ENCODE measurements around the gene PRDX3. TPM values are rescaled to one million over a fixed set of nuclear protein-coding genes. Genes with fewer than 3 reads are reported as not detected.

Gene PRDX3
- polyA plus RNA-seq, 1 of the 3 experiments (the other 2 are of a cell fraction), result 193 TPM

GRCh38 chr10:119165171-119166117 is 13.2 kb downstream of the PRDX3 start, which contains the start of gene SFXN4:
Gene SFXN4 (minus strand): TSS chr10:119165714. CDS start chr10:119165647, 67 bp downstream.
- ChIA-PET CTCF (interaction anchor here (0.8 to 1.3 kb wide), 4 partner anchors 27 to 521 kb away, joined by 3 to 4 read pairs (median 3); partner anchors contain the start of gene GRK5), POLR2A (interaction anchor here (0.8 to 1.6 kb wide), 8 partner anchors 10 to 86 kb away, joined by 3 to 5 read pairs (median 4); no protein-coding TSS in a partner anchor)
- Histone ChIP-seq H4K20me1 (ENCODE audit: insufficient read depth) (no peaks in the 10 kb centered on the region), H3K9me2 (no peaks in the 10 kb centered on the region), H3K79me2 (ENCODE audit: insufficient read depth) (no peaks in the 10 kb centered on the region), H3K27ac (ENCODE audit: low read depth in 2 of 2, low read length in 1 of 2) (peak within 1 kb of the TSS; percentile 7 to 79; a peak in 3 of 4 replicates), H3K4me3 (ENCODE audit: low read depth in 2 of 2, low read length in 1 of 2) (peak within 1 kb of the TSS; percentile 69 to 75), H3F3A (replicated peaks; ENCODE audit: insufficient read depth) (peaks cover 35% of the 10 kb centered on the region), H3K9me3 (no peaks in the 10 kb centered on the region), H2AFZ (ENCODE audit: low read depth) (peak within 1 kb of the TSS; percentile 95), H3K36me3 (replicated peaks in 1 of 2; ENCODE audit: control insufficient read depth in 1 of 2, insufficient read depth in 2 of 2, low read length in 1 of 2) (peaks cover 24 to 31% of the 10 kb centered on the region in 2 experiments), H3K4me2 (peak within 1 kb of the TSS; percentile 86), H3K27me3 (ENCODE audit: insufficient read depth) (no peaks in the 10 kb centered on the region), H3K9ac (peak within 1 kb of the TSS; percentile 74), H3K4me1 (ENCODE audit: control insufficient read depth in 1 of 2, insufficient read depth in 2 of 2, low read depth in 1 of 2, low read length in 1 of 2) (peaks cover 0 to 13% of the 10 kb centered on the region in 2 experiments; a peak in 2 of 4 replicates)
- peak; percentile 92 for DNase-seq
- 6% methylated on average over 49 of the region's 90 CpGs for WGBS (ENCODE audit: low lambda C conversion rate)
- TF ChIP-seq, protein P1, sequence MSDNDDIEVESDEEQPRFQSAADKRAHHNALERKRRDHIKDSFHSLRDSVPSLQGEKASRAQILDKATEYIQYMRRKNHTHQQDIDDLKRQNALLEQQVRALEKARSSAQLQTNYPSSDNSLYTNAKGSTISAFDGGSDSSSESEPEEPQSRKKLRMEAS (IDR thresholded peaks at IDR 0.05; ENCODE audit: low read depth), result peak; percentile 96
- peak; percentile 37; the same call in 1 of the 2 replicates for TF ChIP-seq TAF1 (IDR thresholded peaks at IDR 0.05; ENCODE audit: borderline replicate concordance, low read depth, low read length)
- TF ChIP-seq MEF2A (IDR thresholded peaks at IDR 0.05; ENCODE audit: borderline replicate concordance, low read depth), result no peak
- TF ChIP-seq MXI1 (IDR thresholded peaks at IDR 0.05; ENCODE audit: low read depth, low read length), result peak; percentile 95
- TF ChIP-seq, protein P2, sequence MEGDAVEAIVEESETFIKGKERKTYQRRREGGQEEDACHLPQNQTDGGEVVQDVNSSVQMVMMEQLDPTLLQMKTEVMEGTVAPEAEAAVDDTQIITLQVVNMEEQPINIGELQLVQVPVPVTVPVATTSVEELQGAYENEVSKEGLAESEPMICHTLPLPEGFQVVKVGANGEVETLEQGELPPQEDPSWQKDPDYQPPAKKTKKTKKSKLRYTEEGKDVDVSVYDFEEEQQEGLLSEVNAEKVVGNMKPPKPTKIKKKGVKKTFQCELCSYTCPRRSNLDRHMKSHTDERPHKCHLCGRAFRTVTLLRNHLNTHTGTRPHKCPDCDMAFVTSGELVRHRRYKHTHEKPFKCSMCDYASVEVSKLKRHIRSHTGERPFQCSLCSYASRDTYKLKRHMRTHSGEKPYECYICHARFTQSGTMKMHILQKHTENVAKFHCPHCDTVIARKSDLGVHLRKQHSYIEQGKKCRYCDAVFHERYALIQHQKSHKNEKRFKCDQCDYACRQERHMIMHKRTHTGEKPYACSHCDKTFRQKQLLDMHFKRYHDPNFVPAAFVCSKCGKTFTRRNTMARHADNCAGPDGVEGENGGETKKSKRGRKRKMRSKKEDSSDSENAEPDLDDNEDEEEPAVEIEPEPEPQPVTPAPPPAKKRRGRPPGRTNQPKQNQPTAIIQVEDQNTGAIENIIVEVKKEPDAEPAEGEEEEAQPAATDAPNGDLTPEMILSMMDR (IDR thresholded peaks at IDR 0.05), result peak; percentile 9; the same call in 1 of the 2 replicates
- TF ChIP-seq USF1 (IDR thresholded peaks at IDR 0.05; ENCODE audit: borderline replicate concordance, low read depth), result peak; percentile 77
- peak; percentile 48; the same call in 1 of the 2 replicates for TF ChIP-seq FOXJ3 (CRISPR knock-in tag; IDR thresholded peaks at IDR 0.05)
- no peak for TF ChIP-seq FOXM1 (IDR thresholded peaks at IDR 0.05; ENCODE audit: low read depth)
- no peak for TF ChIP-seq YY1 (IDR thresholded peaks at IDR 0.05; ENCODE audit: low read depth)

DNA sequence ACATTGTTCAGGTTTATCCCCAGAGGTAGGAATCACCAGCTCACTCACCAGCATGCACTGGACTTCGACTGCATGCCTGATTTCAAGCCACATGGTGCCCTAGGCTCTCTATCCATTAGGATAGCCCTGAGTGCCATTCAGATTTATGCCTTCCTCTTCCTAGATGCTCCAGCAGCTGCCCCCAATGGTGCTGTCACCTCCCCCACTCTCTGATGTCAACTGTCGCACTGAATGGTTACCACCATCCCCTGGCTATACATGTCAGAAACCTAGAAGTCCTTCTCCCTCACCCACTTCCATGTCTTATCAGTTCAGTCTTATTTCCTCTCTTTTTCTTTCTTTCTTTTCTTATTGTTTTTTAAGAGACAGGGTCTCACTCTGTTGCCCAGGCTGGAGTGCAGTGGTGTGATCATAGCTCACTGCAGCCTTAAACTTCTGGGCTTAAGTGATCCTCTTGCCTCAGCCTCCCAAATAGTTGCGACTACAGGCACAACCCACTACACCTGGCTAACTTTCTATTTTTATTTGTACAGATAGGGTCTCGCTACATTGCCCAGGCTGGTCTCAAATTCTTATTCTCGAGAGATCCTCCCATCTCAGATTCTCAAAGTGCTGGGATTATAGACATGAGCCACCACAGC is 16.0 kb downstream of the PRDX3 start:
- Histone ChIP-seq H3K27ac (ENCODE audit: low read depth in 2 of 2, low read length in 1 of 2) (no peak overlapping the region), H3K36me3 (replicated peaks in 1 of 2; ENCODE audit: control insufficient read depth in 1 of 2, insufficient read depth in 2 of 2, low read length in 1 of 2) (peaks cover 6 to 8% of the 10 kb centered on the region in 2 experiments), H3K27me3 (ENCODE audit: insufficient read depth) (no peaks in the 10 kb centered on the region), H3K4me1 (ENCODE audit: control insufficient read depth in 1 of 2, insufficient read depth in 2 of 2, low read depth in 1 of 2, low read length in 1 of 2) (peaks cover 0 to 13% of the 10 kb centered on the region in 2 experiments; a peak in 2 of 4 replicates), H3F3A (replicated peaks; ENCODE audit: insufficient read depth) (peaks cover 24% of the 10 kb centered on the region), H3K9me2 (no peaks in the 10 kb centered on the region), H2AFZ (ENCODE audit: low read depth) (no peak overlapping the region), H3K9me3 (no peaks in the 10 kb centered on the region), H3K4me3 (ENCODE audit: low read depth in 2 of 2, low read length in 1 of 2) (no peak overlapping the region), H3K9ac (no peak overlapping the region), H3K4me2 (no peak overlapping the region), H3K79me2 (ENCODE audit: insufficient read depth) (no peaks in the 10 kb centered on the region), H4K20me1 (ENCODE audit: insufficient read depth) (no peaks in the 10 kb centered on the region)
- WGBS (ENCODE audit: low lambda C conversion rate), result 96% methylated on average over 5 of the region's 5 CpGs
- DNase-seq, result no peak
- ChIA-PET CTCF (interaction anchor here (0.8 kb wide), 1 partner anchor 37 kb away, joined by 3 read pairs; no protein-coding TSS in a partner anchor), POLR2A (no interaction called here)
- TF ChIP-seq SMC3 (IDR thresholded peaks at IDR 0.05; ENCODE audit: low read depth, low read length), result no peak

Measured in SK-N-SH (cell line).